ENCODE measurements around the gene EN1. TPM values are rescaled to one million over a fixed set of nuclear protein-coding genes. Genes with fewer than 3 reads are reported as not detected.

Gene EN1
- total and polyA plus RNA-seq, 2 of the 13 experiments (the other 11 are each of a cell fraction or from before 2014, with no cell fraction given) = not detected

GRCh38 chr2:118850901-118851415 lies 3.5 kb upstream of the EN1 start (continued):
- TF ChIP-seq TBX2 (CRISPR knock-in tag; IDR thresholded peaks at IDR 0.05; ENCODE audit: borderline replicate concordance) = no peak
- TF ChIP-seq ZNF264 (CRISPR knock-in tag; IDR thresholded peaks at IDR 0.05) = no peak
- TF ChIP-seq ATAD3A (CRISPR knock-in tag; IDR thresholded peaks at IDR 0.05) = no peak
- TF ChIP-seq SAP130 (CRISPR knock-in tag; IDR thresholded peaks at IDR 0.05; ENCODE audit: low read depth) = no peak
- no peak for TF ChIP-seq TBP (CRISPR knock-in tag; IDR thresholded peaks at IDR 0.05)
- TF ChIP-seq MAFF (IDR thresholded peaks at IDR 0.05; ENCODE audit: low read depth, low read length) = no peak
- no peak for TF ChIP-seq ZNF598 (CRISPR knock-in tag; IDR thresholded peaks at IDR 0.05; ENCODE audit: borderline replicate concordance)
- no peak for TF ChIP-seq HNRNPLL (IDR thresholded peaks at IDR 0.05; ENCODE audit: low read depth, low read length, poor library complexity, severe bottlenecking)
- no peak for TF ChIP-seq ZNF34 (CRISPR knock-in tag; IDR thresholded peaks at IDR 0.05; ENCODE audit: borderline replicate concordance)
- TF ChIP-seq, protein P1, sequence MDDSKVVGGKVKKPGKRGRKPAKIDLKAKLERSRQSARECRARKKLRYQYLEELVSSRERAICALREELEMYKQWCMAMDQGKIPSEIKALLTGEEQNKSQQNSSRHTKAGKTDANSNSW (CRISPR knock-in tag; IDR thresholded peaks at IDR 0.05; ENCODE audit: borderline replicate concordance) = no peak
- no peak for TF ChIP-seq TOE1 (CRISPR knock-in tag; IDR thresholded peaks at IDR 0.05)
- TF ChIP-seq ZNF607 (CRISPR knock-in tag; IDR thresholded peaks at IDR 0.05; ENCODE audit: borderline replicate concordance) = no peak
- TF ChIP-seq ZMYM2 (CRISPR knock-in tag; IDR thresholded peaks at IDR 0.05) = no peak

DNA sequence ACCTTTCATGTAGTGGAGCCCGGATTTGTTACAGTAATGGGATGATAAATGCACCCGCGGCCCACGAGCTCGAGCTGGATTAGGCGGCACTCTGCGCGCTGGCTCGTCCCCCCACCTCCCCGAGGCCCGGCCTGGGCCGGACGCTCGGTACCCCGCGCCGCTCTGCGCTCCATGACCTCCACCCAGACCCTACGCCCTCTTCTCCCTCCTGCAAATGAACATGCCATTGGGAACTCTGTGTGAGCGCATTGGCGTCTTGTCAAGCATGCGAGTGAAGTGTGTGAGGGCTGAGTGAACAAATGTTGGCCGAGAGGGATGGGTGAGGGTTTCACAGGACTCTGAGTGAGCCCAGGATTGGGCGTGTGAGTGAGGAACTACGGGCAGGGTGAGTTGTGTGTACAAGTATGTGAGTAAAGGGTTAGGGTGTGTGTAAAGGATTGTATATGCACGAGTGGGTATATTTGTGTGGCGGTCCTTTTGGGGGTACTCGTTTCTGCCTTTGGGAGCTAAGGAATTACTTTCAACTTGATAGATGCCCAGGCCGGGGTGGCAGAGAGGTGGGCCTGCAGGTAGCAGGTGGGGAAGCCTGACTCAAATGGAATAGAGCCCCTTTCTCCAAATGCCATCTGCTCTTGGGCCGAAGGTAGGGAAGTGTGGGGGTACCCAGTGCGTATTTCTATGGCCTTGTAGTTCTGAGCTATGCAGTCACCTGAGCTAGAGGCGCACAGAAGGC lies 2.9 kb upstream of the EN1 start:
- ChIA-PET CTCF (ENCODE audit: low intra/inter-chr PET ratio, low total read pairs) (no interaction called here), POLR2A (no interaction called here)
- 13% methylated on average over 32 of the region's 32 CpGs for WGBS (ENCODE audit: low lambda C conversion rate)
- Histone ChIP-seq H3K79me2 (ENCODE audit: insufficient read depth, low read length) (no peaks in the 10 kb centered on the region), H2AFZ (ENCODE audit: low read length) (no peak overlapping the region), H3K4me2 (ENCODE audit: low read depth, low read length) (no peak overlapping the region), H4K20me1 (ENCODE audit: insufficient read depth, low read length) (no peaks in the 10 kb centered on the region), H3K4me3 (replicated peaks in 1 of 3; ENCODE audit: insufficient read depth in 1 of 3, low read depth in 2 of 3, low read length in 3 of 3) (no peak overlapping the region), H3K9ac (ENCODE audit: insufficient read depth, low read depth, low read length) (no peak overlapping the region), H3K4me1 (ENCODE audit: insufficient read depth, low read length) (no peaks in the 10 kb centered on the region), H3K27me3 (ENCODE audit: control insufficient read depth in 1 of 2, insufficient read depth in 2 of 2, low read length in 2 of 2) (peaks cover 13 to 91% of the 10 kb centered on the region in 2 experiments), H3K9me3 (ENCODE audit: low read length) (no peaks in the 10 kb centered on the region), H3K27ac (ENCODE audit: extremely low read length, insufficient read depth, low read length) (no peak overlapping the region), H3K36me3 (replicated peaks in 1 of 2; ENCODE audit: control insufficient read depth in 1 of 2, insufficient read depth in 2 of 2, low read length in 2 of 2) (no peaks in the 10 kb centered on the region; a peak in 1 of 5 replicates)
- FAIRE-seq (no peak), ATAC-seq (no peak), DNase-seq (ENCODE audit: low spot score) (no peak)
- intact Hi-C loops (cut with micrococcal nuclease; ENCODE audit: unreplicated experiment) = no loop called here
- in situ Hi-C loops (cut with HindIII; ENCODE audit: extremely low pct_ligation_motif_present, low pct_unique_long_range_greater_than_20kb) = loop anchor here (10.0 kb wide), 1 partner anchor 806 kb away; no protein-coding TSS in a partner anchor
- no TSS peak for BruUV-seq (replicated peaks)
- TF ChIP-seq FOXK1 (CRISPR knock-in tag; IDR thresholded peaks at IDR 0.05; ENCODE audit: borderline replicate concordance, low read depth) = no peak
- no peak for TF ChIP-seq TRIM22 (IDR thresholded peaks at IDR 0.05)
- TF ChIP-seq ZBTB34 (CRISPR knock-in tag; IDR thresholded peaks at IDR 0.05) = no peak
- TF ChIP-seq SMARCC2 (IDR thresholded peaks at IDR 0.05) = no peak
- TF ChIP-seq ZNF337 (CRISPR knock-in tag; IDR thresholded peaks at IDR 0.05; ENCODE audit: borderline replicate concordance, low read depth) = no peak
- TF ChIP-seq CBX2 (IDR thresholded peaks at IDR 0.05; ENCODE audit: low read depth, low read length) = no peak
- no peak for TF ChIP-seq CBX2 (CRISPR knock-in tag; IDR thresholded peaks at IDR 0.05; ENCODE audit: low read depth)
- TF ChIP-seq ARNT2 (CRISPR knock-in tag; IDR thresholded peaks at IDR 0.05; ENCODE audit: low read depth) = no peak
- TF ChIP-seq SMAD1 (CRISPR knock-in tag; IDR thresholded peaks at IDR 0.05; ENCODE audit: borderline replicate concordance, low read depth) = no peak
- TF ChIP-seq ELF1 (CRISPR knock-in tag; IDR thresholded peaks at IDR 0.05) = no peak
